HepG2 (cell line): ENCODE results near the gene EXOC7. TPM values are rescaled to one million over a fixed set of nuclear protein-coding genes. Genes with fewer than 3 reads are reported as not detected.

Source experiments
- ARID3A ChIP-seq: IDR thresholded peaks from 2 replicates; pipeline ENCODE4 v1.6.1; 2012; ENCODE audit warnings: low read depth, low read length, improper control_type of control experiment
- ATF1 ChIP-seq: IDR thresholded peaks from 2 replicates; pipeline ENCODE4 v1.6.1; 2016; ENCODE audit warnings: mild to moderate bottlenecking, control low read depth
- CBX2 ChIP-seq, 2 experiments: fragments of 200-600 bp in 1 of 2; sonication (generic); formaldehyde crosslinking in 1 of 2; IDR thresholded peaks; 2 replicates each; pipeline versions ENCODE4 v1.7.0 to v1.8.1; 2018 to 2022; ENCODE audit warnings: low read depth in 2 of 2, low read length in 1 of 2, mild to moderate bottlenecking in 1 of 2, missing genetic modification reagents in 1 of 2
- DNMT1 ChIP-seq: sonication (generic); formaldehyde crosslinking; IDR thresholded peaks from 2 replicates; pipeline ENCODE4 v1.5.1; 2020; ENCODE audit warnings: mild to moderate bottlenecking, missing genetic modification reagents
- ELF1 ChIP-seq: sonication (generic); formaldehyde crosslinking; IDR thresholded peaks from 2 replicates; pipeline ENCODE4 v1.4.0; 2020; ENCODE audit warnings: missing genetic modification reagents
- GFI1 ChIP-seq: sonication (generic); formaldehyde crosslinking; IDR thresholded peaks from 2 replicates; pipeline ENCODE4 v1.5.0; 2020; ENCODE audit warnings: missing genetic modification reagents, mild to moderate bottlenecking, borderline replicate concordance
- HINFP ChIP-seq: sonication (generic); formaldehyde crosslinking; IDR thresholded peaks from 2 replicates; pipeline ENCODE4 v1.4.0; 2020; ENCODE audit warnings: low read depth, mild to moderate bottlenecking, missing genetic modification reagents
- NFRKB ChIP-seq: fragments of 450-650 bp; IDR thresholded peaks from 2 replicates; pipeline ENCODE4 v1.6.1; 2017
- NRL ChIP-seq: sonication (generic); formaldehyde crosslinking; IDR thresholded peaks from 2 replicates; pipeline ENCODE4 v1.5.0; 2020; ENCODE audit warnings: missing genetic modification reagents, mild to moderate bottlenecking, moderate library complexity, borderline replicate concordance
- RFX5 ChIP-seq: IDR thresholded peaks from 2 replicates; pipeline ENCODE4 v1.6.1; 2011; ENCODE audit warnings: low read depth, low read length, improper control_type of control experiment
- SAFB2 ChIP-seq: sonication (generic); formaldehyde crosslinking; IDR thresholded peaks from 2 replicates; pipeline ENCODE4 v1.5.1; 2020; ENCODE audit warnings: missing genetic modification reagents, low read depth, mild to moderate bottlenecking, borderline replicate concordance
- SOX5 ChIP-seq: IDR thresholded peaks from 2 replicates; pipeline ENCODE4 v1.6.1; 2016; ENCODE audit warnings: borderline replicate concordance
- U2AF2 ChIP-seq: fragments of 200-400 bp; formaldehyde crosslinking; IDR thresholded peaks from 2 replicates; pipeline ENCODE4 v1.6.1; 2017; ENCODE audit warnings: low read depth, mild to moderate bottlenecking, low read length
- ZNF10 ChIP-seq: sonication (generic); formaldehyde crosslinking; IDR thresholded peaks from 2 replicates; pipeline ENCODE4 v1.4.0; 2020; ENCODE audit warnings: mild to moderate bottlenecking, low read depth, missing genetic modification reagents, borderline replicate concordance
- ZNF256 ChIP-seq: sonication (generic); formaldehyde crosslinking; conservative IDR thresholded peaks from 2 replicates; pipeline ENCODE4 v1.4.0; 2020; ENCODE audit warnings: missing genetic modification reagents
- polyA plus RNA-seq, 8 experiments: library from polyadenylated mRNA; depleted of rRNA in 3 of 8; stranded (reverse) in 7 of 8; unstranded in 1 of 8; fragments of >200 nt; fragmentation: Illumina TruSeq in 4 of 8; extraction: Trizol in 4 of 8; gene quantifications; 2 replicates each; pipeline versions ENCODE4 v1.2.1 to v1.2.3, GENCODE V29; 2011 to 2016; ENCODE audit warnings: low read depth in 4 of 8, missing spikeins in 1 of 8, mixed read lengths in 1 of 8; ENCODE audit not compliant: insufficient read depth in 1 of 8
- total RNA-seq, 5 experiments: library from RNA; depleted of rRNA; stranded (reverse); fragments of >200 nt; fragmentation: Illumina TruSeq; extraction: Trizol; gene quantifications; 2 replicates each; pipeline ENCODE4 v1.2.3, GENCODE V29; 2016; ENCODE audit warnings: low read depth in 1 of 5
- TF ChIP-seq, protein P1 (sequence below): sonication (generic); formaldehyde crosslinking; IDR thresholded peaks from 2 replicates; pipeline ENCODE4 v1.4.0; 2020; ENCODE audit warnings: missing genetic modification reagents, borderline replicate concordance
- TF ChIP-seq, protein P2 (sequence below): sonication (generic); IDR thresholded peaks from 2 replicates; pipeline ENCODE4 v1.6.1; 2016; ENCODE audit warnings: low read depth, borderline replicate concordance
- TF ChIP-seq, protein P3 (sequence below): sonication (generic); formaldehyde crosslinking; IDR thresholded peaks from 2 replicates; pipeline ENCODE4 v1.4.0; 2020; ENCODE audit warnings: missing genetic modification reagents

EXOC7 gene
- total and polyA plus RNA-seq, 2 of the 13 experiments (the other 11 are each of a cell fraction or from before 2014, with no cell fraction given), result 86.9 to 116 TPM

- TF ChIP-seq ZNF256 (CRISPR knock-in tag) (no peak), NFRKB (no peak), U2AF2 (no peak), NRL (no peak), DNMT1 (CRISPR knock-in tag) (no peak), SAFB2 (CRISPR knock-in tag) (no peak), ZNF10 (CRISPR knock-in tag) (no peak), ATF1 (CRISPR knock-in tag) (no peak), RFX5 (no peak), HINFP (CRISPR knock-in tag) (no peak), ELF1 (peak; percentile 54; the same call in 1 of the 2 replicates), SOX5 (CRISPR knock-in tag) (peak; percentile 69), GFI1 (peak; percentile 96), CBX2 (IDR thresholded peaks at IDR 0.05; ENCODE audit: low read depth, low read length) (no peak), CBX2 (CRISPR knock-in tag; IDR thresholded peaks at IDR 0.05; ENCODE audit: low read depth) (no peak), ARID3A (no peak)
- TF ChIP-seq, protein P1, sequence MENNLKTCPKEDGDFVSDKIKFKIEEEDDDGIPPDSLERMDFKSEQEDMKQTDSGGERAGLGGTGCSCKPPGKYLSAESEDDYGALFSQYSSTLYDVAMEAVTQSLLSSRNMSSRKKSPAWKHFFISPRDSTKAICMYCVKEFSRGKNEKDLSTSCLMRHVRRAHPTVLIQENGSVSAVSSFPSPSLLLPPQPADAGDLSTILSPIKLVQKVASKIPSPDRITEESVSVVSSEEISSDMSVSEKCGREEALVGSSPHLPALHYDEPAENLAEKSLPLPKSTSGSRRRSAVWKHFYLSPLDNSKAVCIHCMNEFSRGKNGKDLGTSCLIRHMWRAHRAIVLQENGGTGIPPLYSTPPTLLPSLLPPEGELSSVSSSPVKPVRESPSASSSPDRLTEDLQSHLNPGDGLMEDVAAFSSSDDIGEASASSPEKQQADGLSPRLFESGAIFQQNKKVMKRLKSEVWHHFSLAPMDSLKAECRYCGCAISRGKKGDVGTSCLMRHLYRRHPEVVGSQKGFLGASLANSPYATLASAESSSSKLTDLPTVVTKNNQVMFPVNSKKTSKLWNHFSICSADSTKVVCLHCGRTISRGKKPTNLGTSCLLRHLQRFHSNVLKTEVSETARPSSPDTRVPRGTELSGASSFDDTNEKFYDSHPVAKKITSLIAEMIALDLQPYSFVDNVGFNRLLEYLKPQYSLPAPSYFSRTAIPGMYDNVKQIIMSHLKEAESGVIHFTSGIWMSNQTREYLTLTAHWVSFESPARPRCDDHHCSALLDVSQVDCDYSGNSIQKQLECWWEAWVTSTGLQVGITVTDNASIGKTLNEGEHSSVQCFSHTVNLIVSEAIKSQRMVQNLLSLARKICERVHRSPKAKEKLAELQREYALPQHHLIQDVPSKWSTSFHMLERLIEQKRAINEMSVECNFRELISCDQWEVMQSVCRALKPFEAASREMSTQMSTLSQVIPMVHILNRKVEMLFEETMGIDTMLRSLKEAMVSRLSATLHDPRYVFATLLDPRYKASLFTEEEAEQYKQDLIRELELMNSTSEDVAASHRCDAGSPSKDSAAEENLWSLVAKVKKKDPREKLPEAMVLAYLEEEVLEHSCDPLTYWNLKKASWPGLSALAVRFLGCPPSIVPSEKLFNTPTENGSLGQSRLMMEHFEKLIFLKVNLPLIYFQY, result peak; percentile 69
- TF ChIP-seq, protein P2, sequence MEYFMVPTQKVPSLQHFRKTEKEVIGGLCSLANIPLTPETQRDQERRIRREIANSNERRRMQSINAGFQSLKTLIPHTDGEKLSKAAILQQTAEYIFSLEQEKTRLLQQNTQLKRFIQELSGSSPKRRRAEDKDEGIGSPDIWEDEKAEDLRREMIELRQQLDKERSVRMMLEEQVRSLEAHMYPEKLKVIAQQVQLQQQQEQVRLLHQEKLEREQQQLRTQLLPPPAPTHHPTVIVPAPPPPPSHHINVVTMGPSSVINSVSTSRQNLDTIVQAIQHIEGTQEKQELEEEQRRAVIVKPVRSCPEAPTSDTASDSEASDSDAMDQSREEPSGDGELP, result peak; percentile 97
- TF ChIP-seq, protein P3, sequence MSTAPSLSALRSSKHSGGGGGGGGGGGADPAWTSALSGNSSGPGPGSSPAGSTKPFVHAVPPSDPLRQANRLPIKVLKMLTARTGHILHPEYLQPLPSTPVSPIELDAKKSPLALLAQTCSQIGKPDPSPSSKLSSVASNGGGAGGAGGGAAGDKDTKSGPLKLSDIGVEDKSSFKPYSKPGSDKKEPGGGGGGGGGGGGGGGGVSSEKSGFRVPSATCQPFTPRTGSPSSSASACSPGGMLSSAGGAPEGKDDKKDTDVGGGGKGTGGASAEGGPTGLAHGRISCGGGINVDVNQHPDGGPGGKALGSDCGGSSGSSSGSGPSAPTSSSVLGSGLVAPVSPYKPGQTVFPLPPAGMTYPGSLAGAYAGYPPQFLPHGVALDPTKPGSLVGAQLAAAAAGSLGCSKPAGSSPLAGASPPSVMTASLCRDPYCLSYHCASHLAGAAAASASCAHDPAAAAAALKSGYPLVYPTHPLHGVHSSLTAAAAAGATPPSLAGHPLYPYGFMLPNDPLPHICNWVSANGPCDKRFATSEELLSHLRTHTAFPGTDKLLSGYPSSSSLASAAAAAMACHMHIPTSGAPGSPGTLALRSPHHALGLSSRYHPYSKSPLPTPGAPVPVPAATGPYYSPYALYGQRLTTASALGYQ (CRISPR knock-in tag), result peak; percentile 79; the same call in 1 of the 2 replicates
Observed at GRCh38 chr17:76119409-76120371, 16.1 kb upstream of the EXOC7 start (continued).
